Upper lobe of left lung (tissue), 6 donors: ENCODE data around the gene TOMM22. TPM values are rescaled to one million over a fixed set of nuclear protein-coding genes. Genes with fewer than 3 reads are reported as not detected.

ENCODE experiments used
- ATAC-seq, 2 donors: fragments of 200-7000 bp; cut with Tn5 transposase; one replicate each; pipeline ENCODE4 v1.9.1; 2022; ENCODE audit warnings: mild to moderate bottlenecking in 2 of 2, moderate library complexity in 2 of 2; ENCODE audit not compliant: low FRiP score in 2 of 2
- DNase-seq, 2 donors: peaks; one replicate each; pipeline ENCODE4 v3.0.0-alpha.2; 2019 to 2020
- H3K27ac ChIP-seq, 4 donors: fragments of 200-600 bp; sonication (generic); one replicate each; pipeline ENCODE4 v1.5.1; 2016 to 2019
- H3K27me3 ChIP-seq, 4 donors: fragments of 200-600 bp; sonication (generic); one replicate each; pipeline ENCODE4 v1.5.1; 2017 to 2019
- H3K36me3 ChIP-seq, 4 donors: fragments of 200-600 bp; sonication (generic); one replicate each; pipeline ENCODE4 v1.5.1; 2016 to 2019
- H3K4me1 ChIP-seq, 4 donors: fragments of 200-600 bp; sonication (generic); one replicate each; pipeline ENCODE4 v1.5.1; 2018 to 2019
- H3K4me3 ChIP-seq, 4 donors: fragments of 200-600 bp; sonication (generic); one replicate each; pipeline ENCODE4 v1.5.1; 2017 to 2019; ENCODE audit warnings: mild to moderate bottlenecking in 2 of 4, moderate library complexity in 1 of 4
- H3K9me3 ChIP-seq, 4 donors: fragments of 200-600 bp; sonication (generic); one replicate each; pipeline ENCODE4 v1.5.1; 2018 to 2019
- CTCF ChIP-seq, 6 experiments: fragments of 450-650 bp in 4 of 6; fragments of 200-600 bp in 2 of 6; sonication (generic) in 2 of 6; IDR thresholded peaks; one replicate each; pipeline ENCODE4 v1.5.1; 2016 to 2019; ENCODE audit warnings: antibody characterized with exemption in 6 of 6
- EP300 ChIP-seq, 4 donors: sonication (generic); formaldehyde crosslinking; IDR thresholded peaks; one replicate each; pipeline ENCODE4 v1.5.1; 2017; ENCODE audit warnings: antibody characterized with exemption in 4 of 4, control low read depth in 2 of 4
- POLR2A ChIP-seq, 4 donors: fragments of 450-650 bp; IDR thresholded peaks; one replicate each; pipeline ENCODE4 v1.5.1; 2016 to 2017; ENCODE audit warnings: antibody characterized with exemption in 4 of 4, mild to moderate bottlenecking in 2 of 4
- POLR2AphosphoS5 ChIP-seq, 2 donors: sonication (generic); formaldehyde crosslinking; IDR thresholded peaks; one replicate each; pipeline ENCODE4 v1.5.1; 2017; ENCODE audit warnings: antibody characterized with exemption in 2 of 2
- WGBS, 2 donors: methylation state at CpG; one replicate each; pipeline ENCODE4 v1.1.5; 2017 to 2018; 5-methylcytosine and 5-hydroxymethylcytosine counted together
- total RNA-seq, 6 donors: library from RNA; depleted of rRNA in 4 of 6; stranded (reverse); fragments of >200 nt in 4 of 6; gene quantifications; one replicate each; pipeline versions ENCODE4 v1.1.0 to v1.2.1, GENCODE V29; 2016 to 2021
- donor health status: DM: no; HTN: no; CAD: no; lungs with moderate emphysema.
- donor health status: DM: no; HTN: yes; CAD: no; lungs with severe emphysema.

The TOMM22 gene
- total RNA-seq, 6 donors from 2014 or later, result 9.4 to 60.3 (median 24.1) TPM

GRCh38 chr22:38716271-38716670 lies 34.5 kb downstream of the TOMM22 start:
- no peak for DNase-seq
- Histone ChIP-seq H3K4me3 (no peak overlapping the region), H3K9me3 (no peaks in the 10 kb centered on the region), H3K4me1 (peaks cover 38 to 58% (median 44%) of the 10 kb centered on the region in 4 donors), H3K27ac (no peak overlapping the region), H3K36me3 (peaks cover 16 to 50% (median 27%) of the 10 kb centered on the region in 4 donors), H3K27me3 (no peaks in the 10 kb centered on the region)
- WGBS, 2 donors, result 98 to 99% methylated on average over 10 of the region's 10 CpGs
- ATAC-seq, result no peak
- TF ChIP-seq POLR2AphosphoS5 (IDR thresholded peaks at IDR 0.05), result no peak
- TF ChIP-seq EP300 (IDR thresholded peaks at IDR 0.05), result no peak
- TF ChIP-seq POLR2A (IDR thresholded peaks at IDR 0.05), result no peak
- no peak for TF ChIP-seq CTCF (IDR thresholded peaks at IDR 0.05)

- no peak for DNase-seq
- 94 to 95% methylated on average over 5 to 9 of the region's 9 CpGs for WGBS, 2 donors
- Histone ChIP-seq H3K4me3 (no peak overlapping the region), H3K4me1 (peaks cover 38 to 54% (median 44%) of the 10 kb centered on the region in 4 donors), H3K27ac (no peak overlapping the region), H3K36me3 (peaks cover 16 to 55% (median 31%) of the 10 kb centered on the region in 4 donors), H3K27me3 (no peaks in the 10 kb centered on the region), H3K9me3 (no peaks in the 10 kb centered on the region)
- no peak for TF ChIP-seq POLR2A (IDR thresholded peaks at IDR 0.05)
- no peak for TF ChIP-seq POLR2AphosphoS5 (IDR thresholded peaks at IDR 0.05)
- ATAC-seq, result no peak
Observed at GRCh38 chr22:38716826-38717225, 35.1 kb downstream of the TOMM22 start.

GRCh38 chr22:38717244-38717643 lies 35.5 kb downstream of the TOMM22 start:
- H3K27me3 ChIP-seq, result no peaks in the 10 kb centered on the region
- 94 to 98% methylated on average over 6 of the region's 6 CpGs for WGBS, 2 donors
- TF ChIP-seq EP300 (IDR thresholded peaks at IDR 0.05) (no peak), POLR2A (IDR thresholded peaks at IDR 0.05) (no peak), POLR2AphosphoS5 (IDR thresholded peaks at IDR 0.05) (no peak), CTCF (IDR thresholded peaks at IDR 0.05) (no peak)
- peaks cover 16 to 59% (median 33%) of the 10 kb centered on the region in 4 donors for H3K36me3 ChIP-seq
- DNase-seq (no peak), ATAC-seq (no peak)
- H3K9me3 ChIP-seq, result no peaks in the 10 kb centered on the region
- H3K27ac ChIP-seq, result peak overlapping the region in 1 of 4 donors; percentile 77
- H3K4me3 ChIP-seq, result no peak overlapping the region
- H3K4me1 ChIP-seq, result peaks cover 38 to 50% (median 42%) of the 10 kb centered on the region in 4 donors

- ATAC-seq, result peak; percentile 92 to 93
- H3K27ac ChIP-seq, result peak overlapping the region in 3 of 4 donors; percentile 48 to 77 (median 59)
- TF ChIP-seq CTCF (IDR thresholded peaks at IDR 0.05), result peak; percentile 58 to 85 (median 60)
- TF ChIP-seq POLR2AphosphoS5 (IDR thresholded peaks at IDR 0.05), result peak in 1 of 2 donors; percentile 15
- no peak for TF ChIP-seq POLR2A (IDR thresholded peaks at IDR 0.05)
- no peak for TF ChIP-seq EP300 (IDR thresholded peaks at IDR 0.05)
- 28 to 31% methylated on average over 6 of the region's 6 CpGs for WGBS, 2 donors
- no peaks in the 10 kb centered on the region for H3K9me3 ChIP-seq
- no peaks in the 10 kb centered on the region for H3K27me3 ChIP-seq
- H3K4me3 ChIP-seq, result no peak overlapping the region
- peaks cover 17 to 71% (median 45%) of the 10 kb centered on the region in 4 donors for H3K36me3 ChIP-seq
- peaks cover 27 to 39% (median 32%) of the 10 kb centered on the region in 4 donors for H3K4me1 ChIP-seq
- peak in 1 of 2 donors; percentile 82 for DNase-seq
Observed at GRCh38 chr22:38718414-38718813, 36.7 kb downstream of the TOMM22 start.

GRCh38 chr22:38719196-38719595 lies 37.4 kb downstream of the TOMM22 start:
- H3K27me3 ChIP-seq, result no peaks in the 10 kb centered on the region
- peaks cover 20 to 31% (median 25%) of the 10 kb centered on the region in 4 donors for H3K4me1 ChIP-seq
- H3K27ac ChIP-seq, result peak overlapping the region in 3 of 4 donors; percentile 35 to 77 (median 48)
- no peaks in the 10 kb centered on the region for H3K9me3 ChIP-seq
- H3K4me3 ChIP-seq, result no peak overlapping the region
- no peak for TF ChIP-seq CTCF (IDR thresholded peaks at IDR 0.05)
- peaks cover 20 to 79% (median 52%) of the 10 kb centered on the region in 4 donors for H3K36me3 ChIP-seq
- 91 to 97% methylated on average over 6 of the region's 6 CpGs for WGBS, 2 donors
- ATAC-seq (no peak), DNase-seq (no peak)
